Liver (tissue), 9 donors: ENCODE results near the gene NHERF2. TPM values are rescaled to one million over a fixed set of nuclear protein-coding genes. Genes with fewer than 3 reads are reported as not detected.

ENCODE experiments used
- DNase-seq: peaks from one replicate; pipeline ENCODE4 v3.0.0-alpha.2; 2017; ENCODE audit warnings: low spot score
- H3K27ac ChIP-seq, 2 donors: one replicate each; pipeline ENCODE4 v1.7.0; 2013; ENCODE audit warnings: inconsistent platforms in 2 of 2, low read length in 2 of 2, control low read depth in 1 of 2, low read depth in 1 of 2, mild to moderate bottlenecking in 1 of 2
- H3K27me3 ChIP-seq, 4 donors: one replicate each; pipeline versions ENCODE4 v1.6.1 to v1.7.0; 2013; ENCODE audit warnings: low read length in 3 of 4, inconsistent platforms in 1 of 4, mild to moderate bottlenecking in 1 of 4, moderate library complexity in 1 of 4; ENCODE audit not compliant: control insufficient read depth in 4 of 4, insufficient read depth in 4 of 4
- H3K36me3 ChIP-seq, 4 donors: one replicate each; pipeline versions ENCODE4 v1.6.1 to v1.7.0; 2013; ENCODE audit warnings: low read length in 3 of 4, mild to moderate bottlenecking in 3 of 4, low read depth in 1 of 4, moderate library complexity in 1 of 4; ENCODE audit not compliant: control insufficient read depth in 4 of 4, insufficient read depth in 3 of 4
- H3K4me1 ChIP-seq, 4 donors: one replicate each; pipeline versions ENCODE4 v1.6.1 to v1.7.0; 2013; ENCODE audit warnings: low read length in 3 of 4, mild to moderate bottlenecking in 3 of 4, moderate library complexity in 1 of 4; ENCODE audit not compliant: control insufficient read depth in 4 of 4, insufficient read depth in 4 of 4
- H3K4me3 ChIP-seq, 3 donors: one replicate each; pipeline versions ENCODE4 v1.6.1 to v1.7.0; 2013; ENCODE audit warnings: low read length in 3 of 3, control low read depth in 1 of 3, low read depth in 1 of 3, mild to moderate bottlenecking in 1 of 3
- H3K9ac ChIP-seq, 2 donors: one replicate each; pipeline ENCODE4 v1.7.0; 2013; ENCODE audit warnings: low read length in 2 of 2, mild to moderate bottlenecking in 2 of 2, moderate library complexity in 2 of 2, control low read depth in 1 of 2, low read depth in 1 of 2
- H3K9me3 ChIP-seq, 4 donors: one replicate each; pipeline versions ENCODE4 v1.6.1 to v1.7.0; 2013; ENCODE audit warnings: low read length in 3 of 4; ENCODE audit not compliant: control insufficient read depth in 4 of 4
- ATF3 ChIP-seq: IDR thresholded peaks from 2 replicates; pipeline ENCODE4 v1.6.1; 2016; ENCODE audit warnings: antibody characterized with exemption
- CTCF ChIP-seq: fragments of 150-350 bp; IDR thresholded peaks from 2 replicates; pipeline ENCODE4 v1.5.1; 2017; ENCODE audit warnings: improper control_type of control experiment, low read depth, low read length; ENCODE audit not compliant: missing input control
- EGR1 ChIP-seq, 2 donors: IDR thresholded peaks; 2 replicates each; pipeline ENCODE4 v1.6.1; 2016 to 2018; ENCODE audit warnings: antibody characterized with exemption in 2 of 2, low read depth in 2 of 2
- FOXA2 ChIP-seq: IDR thresholded peaks from 2 replicates; pipeline ENCODE4 v1.6.1; 2016; ENCODE audit warnings: antibody characterized with exemption
- GABPA ChIP-seq, 2 donors: IDR thresholded peaks in 1 of 2; conservative IDR thresholded peaks in 1 of 2; 2 replicates each; pipeline ENCODE4 v1.6.1; 2016; ENCODE audit warnings: antibody characterized with exemption in 2 of 2, mild to moderate bottlenecking in 1 of 2, moderate library complexity in 1 of 2
- HNF4A ChIP-seq, 2 donors: conservative IDR thresholded peaks; 2 replicates each; pipeline ENCODE4 v1.6.1; 2016; ENCODE audit warnings: antibody characterized with exemption in 2 of 2, mild to moderate bottlenecking in 2 of 2
- JUND ChIP-seq, 2 donors: IDR thresholded peaks; 2 replicates each; pipeline ENCODE4 v1.6.1; 2016; ENCODE audit warnings: antibody characterized with exemption in 2 of 2
- MAX ChIP-seq: IDR thresholded peaks from 2 replicates; pipeline ENCODE4 v1.6.1; 2016; ENCODE audit warnings: antibody characterized with exemption
- RAD21 ChIP-seq, 2 donors: IDR thresholded peaks; 2 replicates each; pipeline ENCODE4 v1.6.1; 2016; ENCODE audit warnings: antibody characterized with exemption in 2 of 2, mild to moderate bottlenecking in 2 of 2
- REST ChIP-seq: IDR thresholded peaks from 2 replicates; pipeline ENCODE4 v1.6.1; 2016; ENCODE audit warnings: antibody characterized with exemption, mild to moderate bottlenecking
- RXRA ChIP-seq, 2 donors: IDR thresholded peaks; 2 replicates each; pipeline ENCODE4 v1.6.1; 2017 to 2018; ENCODE audit warnings: antibody characterized with exemption in 2 of 2, mild to moderate bottlenecking in 1 of 2
- SP1 ChIP-seq: IDR thresholded peaks from 2 replicates; pipeline ENCODE4 v1.6.1; 2018; ENCODE audit warnings: antibody characterized with exemption, mild to moderate bottlenecking
- TAF1 ChIP-seq: conservative IDR thresholded peaks from 2 replicates; pipeline ENCODE4 v1.6.1; 2016; ENCODE audit warnings: antibody characterized with exemption, mild to moderate bottlenecking
- YY1 ChIP-seq: IDR thresholded peaks from 2 replicates; pipeline ENCODE4 v1.6.1; 2016; ENCODE audit warnings: antibody characterized with exemption, mild to moderate bottlenecking
- ZBTB33 ChIP-seq: IDR thresholded peaks from 2 replicates; pipeline ENCODE4 v1.6.1; 2016; ENCODE audit warnings: antibody characterized with exemption
- WGBS: extraction: QIAGEN DNeasy Blood & Tissue Kit; methylation state at CpG from one replicate; pipeline ENCODE4 v1.1.7; 2013; 5-methylcytosine and 5-hydroxymethylcytosine counted together
- polyA plus RNA-seq, 2 donors: library from polyadenylated mRNA; stranded (reverse) in 1 of 2; unstranded in 1 of 2; fragments of 200-250 nt in 1 of 2; fragments of >200 nt in 1 of 2; fragmentation: Nextera tagmentation in 1 of 2; extraction: Ambion mirVana in 1 of 2; gene quantifications; one replicate each; pipeline versions ENCODE4 v1.2.1 to v1.2.3, GENCODE V29; 2013 to 2015
- total RNA-seq, 2 donors: library from RNA; depleted of rRNA; stranded (reverse); fragments of >200 nt; gene quantifications; one replicate each; pipeline ENCODE4 v1.2.3, GENCODE V29; 2014
- donor health status: healthy.
- donor health status: healthy.
- donor health status: healthy.
- donor health status: healthy.
- donor health status: healthy.

NHERF2 gene
- total and polyA plus RNA-seq, 4 donors, result 36.6 to 205 (median 74.1) TPM

- H3K36me3 ChIP-seq, result peaks cover 19 to 49% (median 22%) of the 10 kb centered on the region in 4 donors
- H3K4me3 ChIP-seq, result no peak overlapping the region
- DNase-seq, result no peak
- H3K9me3 ChIP-seq, result no peaks in the 10 kb centered on the region
- H3K27me3 ChIP-seq, result no peaks in the 10 kb centered on the region
- 79% methylated on average over 8 of the region's 8 CpGs for WGBS
- no peak overlapping the region for H3K27ac ChIP-seq
- TF ChIP-seq TAF1 (no peak), FOXA2 (no peak), ZBTB33 (no peak), RXRA (IDR thresholded peaks at IDR 0.05) (no peak), RAD21 (IDR thresholded peaks at IDR 0.05) (no peak), SP1 (no peak), JUND (IDR thresholded peaks at IDR 0.05) (no peak), CTCF (no peak), EGR1 (IDR thresholded peaks at IDR 0.05; ENCODE audit: low read depth in 2 of 2) (no peak), HNF4A (conservative IDR thresholded peaks at IDR 0.05) (no peak), ATF3 (no peak), GABPA (IDR thresholded peaks at IDR 0.05 in 1 of 2, conservative IDR thresholded peaks at IDR 0.05 in 1 of 2) (no peak), REST (no peak)
- no peak overlapping the region for H3K9ac ChIP-seq
- H3K4me1 ChIP-seq, result peaks cover 36 to 48% (median 41%) of the 10 kb centered on the region in 4 donors
Measured at GRCh38 chr16:2003231-2003826, 23.4 kb upstream of the NHERF2 start.

GRCh38 chr16:2003827-2004641 lies 22.7 kb upstream of the NHERF2 start:
- H3K4me1 ChIP-seq, result peaks cover 36 to 51% (median 45%) of the 10 kb centered on the region in 4 donors
- TF ChIP-seq CTCF, result peak; percentile 80
- TF ChIP-seq YY1, result no peak
- TF ChIP-seq HNF4A (conservative IDR thresholded peaks at IDR 0.05), result no peak
- no peak for TF ChIP-seq MAX
- TF ChIP-seq RXRA (IDR thresholded peaks at IDR 0.05), result peak in 1 of 2 donors; percentile 54
- peak; percentile 32 for TF ChIP-seq SP1
- peak; percentile 71 to 85 for TF ChIP-seq RAD21 (IDR thresholded peaks at IDR 0.05)
- H3K27ac ChIP-seq, result no peak overlapping the region
- H3K4me3 ChIP-seq, result no peak overlapping the region
- H3K9ac ChIP-seq, result no peak overlapping the region
- no peaks in the 10 kb centered on the region for H3K27me3 ChIP-seq
- WGBS, result 37% methylated on average over 36 of the region's 36 CpGs
- H3K36me3 ChIP-seq, result peaks cover 17 to 43% (median 21%) of the 10 kb centered on the region in 4 donors
- DNase-seq, result peak; percentile 92
- H3K9me3 ChIP-seq, result no peaks in the 10 kb centered on the region
